B cell (primary cell): ENCODE measurements around the gene CHD5. TPM values are rescaled to one million over a fixed set of nuclear protein-coding genes. Genes with fewer than 3 reads are reported as not detected.

Source experiments
- ATAC-seq: fragments of 200-7000 bp; cut with Tn5 transposase; one replicate; pipeline ENCODE4 v1.10.0; 2021; ENCODE audit warnings: low read depth, mild to moderate bottlenecking, moderate number of reproducible peaks, moderate library complexity
- CTCF ChIA-PET: fragments of 350-600 bp; sonication (Branson Sonifier 250); formaldehyde crosslinking; loops from one replicate; lab custom pipeline; 2021; ENCODE audit warnings: antibody characterized with exemption, inconsistent platforms; lab: Charles Lee
- POLR2A ChIA-PET: fragments of 350-600 bp; sonication (Branson Sonifier 250); formaldehyde crosslinking; loops from one replicate; lab custom pipeline; 2021; ENCODE audit warnings: antibody characterized with exemption; lab: Charles Lee
- DNase-seq: peaks from one replicate; pipeline ENCODE4 v3.0.0; 2013
- H2AFZ ChIP-seq: 2 replicates; pipeline ENCODE4 v1.6.1; 2012; ENCODE audit warnings: mild to moderate bottlenecking, low read depth, low read length; ENCODE audit not compliant: insufficient read depth, poor library complexity, severe bottlenecking
- H3K27ac ChIP-seq, 2 donors: 1 replicate in 1 of 2; 2 replicates in 1 of 2; pipeline ENCODE4 v1.5.1; 2012 to 2013; ENCODE audit warnings: low read length in 2 of 2, mild to moderate bottlenecking in 2 of 2, moderate library complexity in 1 of 2
- H3K27me3 ChIP-seq, 4 experiments: fragments of 200-600 bp in 1 of 4; sonication (generic) in 1 of 4; replicated peaks in 1 of 4; 1 replicate in 2 of 4; 2 replicates in 2 of 4; pipeline versions ENCODE4 v1.6.1 to v1.7.0; 2013 to 2016; ENCODE audit warnings: low read length in 3 of 4, mild to moderate bottlenecking in 2 of 4, mixed read lengths in 1 of 4, moderate library complexity in 1 of 4; ENCODE audit not compliant: insufficient read depth in 4 of 4, control insufficient read depth in 3 of 4; ENCODE audit errors: control extremely low read depth in 1 of 4
- H3K36me3 ChIP-seq, 2 experiments: replicated peaks in 1 of 2; 1 replicate in 1 of 2; 2 replicates in 1 of 2; pipeline versions ENCODE4 v1.6.1 to v1.7.1; 2013; ENCODE audit warnings: low read length in 1 of 2; ENCODE audit not compliant: insufficient read depth in 2 of 2, control insufficient read depth in 1 of 2; ENCODE audit errors: control extremely low read depth in 1 of 2, extremely low read depth in 1 of 2
- H3K4me1 ChIP-seq, 2 donors: fragments of 200-600 bp in 1 of 2; sonication (generic) in 1 of 2; 1 replicate in 1 of 2; 2 replicates in 1 of 2; pipeline versions ENCODE4 v1.5.1 to v1.6.1; 2013 to 2017; ENCODE audit warnings: low read length in 2 of 2; ENCODE audit not compliant: control insufficient read depth in 2 of 2, insufficient read depth in 2 of 2
- H3K4me2 ChIP-seq: replicated peaks from 2 replicates; pipeline ENCODE3; 2012; ENCODE audit warnings: mild to moderate bottlenecking, low read depth, low read length; ENCODE audit not compliant: poor library complexity, severe bottlenecking
- H3K4me3 ChIP-seq, 5 experiments: fragments of 200-600 bp in 1 of 5; sonication (generic) in 1 of 5; 1 replicate in 3 of 5; 2 replicates in 2 of 5; pipeline versions ENCODE4 v1.5.1 to v1.7.0; 2011 to 2016; ENCODE audit warnings: low read length in 4 of 5, mild to moderate bottlenecking in 4 of 5, low read depth in 2 of 5, control low read depth in 1 of 5, moderate library complexity in 1 of 5; ENCODE audit not compliant: insufficient read depth in 1 of 5; ENCODE audit errors: control extremely low read depth in 1 of 5, extremely low read depth in 1 of 5
- H3K79me2 ChIP-seq: fragments of 200-600 bp; sonication (generic); one replicate; pipeline ENCODE4 v1.6.0; 2016; ENCODE audit warnings: low read length; ENCODE audit not compliant: control insufficient read depth, insufficient read depth
- H3K9ac ChIP-seq: fragments of 200-600 bp; sonication (generic); 2 replicates; pipeline ENCODE4 v1.6.1; 2017; ENCODE audit warnings: mild to moderate bottlenecking, low read length, moderate library complexity
- H3K9me3 ChIP-seq, 3 donors: one replicate each; pipeline versions ENCODE4 v1.6.1 to v1.7.1; 2013; ENCODE audit warnings: low read length in 2 of 3; ENCODE audit not compliant: control insufficient read depth in 2 of 3, insufficient read depth in 1 of 3; ENCODE audit errors: control extremely low read depth in 1 of 3
- H4K20me1 ChIP-seq: 2 replicates; pipeline ENCODE4 v1.6.0; 2012; ENCODE audit warnings: mild to moderate bottlenecking, low read length; ENCODE audit not compliant: insufficient read depth, control insufficient read depth, poor library complexity, severe bottlenecking
- H3K27ac Mint-ChIP-seq: one replicate; pipeline ENCODE4 v1.8.0; 2021; ENCODE audit warnings: mixed read lengths
- H3K27me3 Mint-ChIP-seq: one replicate; pipeline ENCODE4 v1.8.0; 2021; ENCODE audit warnings: mixed read lengths
- H3K4me1 Mint-ChIP-seq: one replicate; pipeline ENCODE4 v1.8.0; 2021; ENCODE audit warnings: mixed read lengths
- H3K4me3 Mint-ChIP-seq: one replicate; pipeline ENCODE4 v1.8.0; 2021; ENCODE audit warnings: mixed read lengths
- H3K9me3 Mint-ChIP-seq: one replicate; pipeline ENCODE4 v1.8.0; 2022; ENCODE audit warnings: mixed read lengths; ENCODE audit not compliant: insufficient read depth
- EZH2 ChIP-seq: IDR thresholded peaks from 2 replicates; pipeline ENCODE4 v1.6.1; 2012; ENCODE audit warnings: borderline replicate concordance, low read depth, mild to moderate bottlenecking, moderate library complexity, low read length; ENCODE audit not compliant: insufficient read depth, poor library complexity, severe bottlenecking
- WGBS: methylation state at CpG from one replicate; pipeline ENCODE4 v1.1.5; 2013; ENCODE audit warnings: missing lambda C conversion rate; ENCODE audit not compliant: insufficient coverage; 5-methylcytosine and 5-hydroxymethylcytosine counted together
- intact Hi-C: fragments of 100-400 bp; cut with micrococcal nuclease; formaldehyde crosslinking; loops from one replicate; pipeline ENCODE4 v1.10.0; 2022
- polyA plus RNA-seq: library from polyadenylated mRNA; depleted of rRNA; stranded (reverse); fragments of >200 nt; gene quantifications from 2 replicates; pipeline ENCODE4 v1.2.3, GENCODE V29; 2012
- total RNA-seq, 2 donors: library from RNA; stranded (reverse); fragments of 120-200 nt in 1 of 2; gene quantifications; 1 replicate in 1 of 2; 2 replicates in 1 of 2; pipeline versions ENCODE4 v1.2.3 to v1.2.4, GENCODE V29; 2013 to 2022
- TF ChIP-seq, protein P1 (sequence below): fragments of 200-600 bp; IDR thresholded peaks from one replicate; pipeline ENCODE4 v1.8.0; 2022; ENCODE audit warnings: antibody characterized with exemption, mild to moderate bottlenecking

The CHD5 gene
- total and polyA plus RNA-seq, 2 donors (not counting 1 experiment from before 2014, with no cell fraction given) = 0.18 to 0.20 TPM

DNA sequence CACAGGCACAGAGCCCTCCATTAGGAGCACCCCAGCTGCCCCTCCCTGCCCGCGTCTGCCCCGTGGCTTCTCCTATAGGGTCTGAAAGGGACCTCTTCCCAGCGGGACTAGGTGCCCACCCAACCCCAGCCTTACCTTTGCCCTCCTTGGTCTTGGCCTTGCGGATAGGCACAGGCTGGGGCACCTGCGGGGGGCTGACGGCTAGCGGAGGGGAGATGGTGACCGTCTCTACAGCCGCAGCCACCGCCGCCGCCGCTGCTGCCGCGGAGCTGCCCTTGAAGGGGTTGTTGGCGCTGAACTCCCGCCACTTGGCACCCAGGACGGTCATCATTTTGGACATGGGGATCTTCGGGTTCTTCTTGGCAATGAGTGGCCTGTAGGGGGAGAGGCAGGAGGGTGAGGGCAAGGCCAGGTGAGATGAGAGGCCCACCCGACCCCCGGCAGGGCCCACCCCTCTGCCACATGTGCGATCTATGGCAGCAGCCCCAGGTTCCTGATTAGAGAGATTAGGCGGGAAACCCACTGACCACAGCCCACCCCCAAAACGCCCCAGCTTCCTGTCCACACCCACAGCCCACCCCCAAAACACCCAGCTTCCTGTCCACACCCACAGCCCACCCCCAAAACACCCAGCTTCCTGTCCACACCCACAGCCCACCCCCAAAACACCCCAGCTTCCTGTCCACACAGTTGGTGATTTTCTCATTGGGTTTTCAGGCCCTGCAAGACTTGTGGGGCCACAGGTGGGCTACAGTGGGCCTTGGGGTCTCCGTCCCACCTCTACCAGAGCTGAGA lies 25.4 kb downstream of the CHD5 start:
- H3K9ac ChIP-seq = no peak overlapping the region
- ChIA-PET CTCF (no interaction called here), POLR2A (no interaction called here)
- no peaks in the 10 kb centered on the region for H3K4me1 ChIP-seq
- 70% methylated on average over 13 of the region's 26 CpGs for WGBS
- Mint-ChIP-seq H3K4me1 (no peaks in the 10 kb centered on the region), H3K27ac (no peak overlapping the region), H3K4me3 (no peak overlapping the region), H3K9me3 (no peaks in the 10 kb centered on the region), H3K27me3 (peaks cover 12% of the 10 kb centered on the region)
- intact Hi-C loops = no loop called here
- no peaks in the 10 kb centered on the region for H3K79me2 ChIP-seq
- H3K4me3 ChIP-seq = no peak overlapping the region
- ATAC-seq (no peak), DNase-seq (no peak)
- H3K36me3 ChIP-seq = no peaks in the 10 kb centered on the region
- H2AFZ ChIP-seq = no peak overlapping the region
- no peak overlapping the region for H3K4me2 ChIP-seq
- no peak for TF ChIP-seq EZH2
- TF ChIP-seq, protein P1, sequence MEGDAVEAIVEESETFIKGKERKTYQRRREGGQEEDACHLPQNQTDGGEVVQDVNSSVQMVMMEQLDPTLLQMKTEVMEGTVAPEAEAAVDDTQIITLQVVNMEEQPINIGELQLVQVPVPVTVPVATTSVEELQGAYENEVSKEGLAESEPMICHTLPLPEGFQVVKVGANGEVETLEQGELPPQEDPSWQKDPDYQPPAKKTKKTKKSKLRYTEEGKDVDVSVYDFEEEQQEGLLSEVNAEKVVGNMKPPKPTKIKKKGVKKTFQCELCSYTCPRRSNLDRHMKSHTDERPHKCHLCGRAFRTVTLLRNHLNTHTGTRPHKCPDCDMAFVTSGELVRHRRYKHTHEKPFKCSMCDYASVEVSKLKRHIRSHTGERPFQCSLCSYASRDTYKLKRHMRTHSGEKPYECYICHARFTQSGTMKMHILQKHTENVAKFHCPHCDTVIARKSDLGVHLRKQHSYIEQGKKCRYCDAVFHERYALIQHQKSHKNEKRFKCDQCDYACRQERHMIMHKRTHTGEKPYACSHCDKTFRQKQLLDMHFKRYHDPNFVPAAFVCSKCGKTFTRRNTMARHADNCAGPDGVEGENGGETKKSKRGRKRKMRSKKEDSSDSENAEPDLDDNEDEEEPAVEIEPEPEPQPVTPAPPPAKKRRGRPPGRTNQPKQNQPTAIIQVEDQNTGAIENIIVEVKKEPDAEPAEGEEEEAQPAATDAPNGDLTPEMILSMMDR = no peak
- peaks cover 0 to under 1% (median 0%) of the 10 kb centered on the region in 4 experiments for H3K27me3 ChIP-seq
- H3K27ac ChIP-seq = no peak overlapping the region
- H3K9me3 ChIP-seq = no peaks in the 10 kb centered on the region
- H4K20me1 ChIP-seq = no peaks in the 10 kb centered on the region

DNA sequence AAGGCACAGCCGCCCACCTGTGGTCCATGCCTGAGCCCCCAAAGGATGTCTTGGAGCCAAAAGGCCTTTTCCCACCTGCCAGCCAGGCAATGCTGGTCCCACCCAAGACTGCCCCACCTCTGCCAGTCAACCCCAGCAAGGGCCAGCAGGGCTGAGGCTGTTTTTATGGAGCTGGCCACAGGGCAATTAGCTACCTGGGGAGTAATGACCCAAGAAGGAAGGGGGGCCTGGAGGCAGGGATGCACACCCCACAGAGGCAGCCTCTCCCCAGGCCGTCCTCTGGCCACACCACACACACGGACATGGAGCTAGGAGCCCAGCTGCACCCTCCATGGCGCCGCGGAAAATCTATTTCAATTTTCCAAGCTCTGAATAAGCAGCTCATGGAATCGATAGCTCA lies 27.2 kb downstream of the CHD5 start:
- no peak for TF ChIP-seq EZH2
- TF ChIP-seq, protein P1 = no peak
- H3K27ac ChIP-seq = no peak overlapping the region
- WGBS = 92% methylated on average over 6 of the region's 7 CpGs
- no peak overlapping the region for H3K9ac ChIP-seq
- ChIA-PET CTCF (no interaction called here), POLR2A (no interaction called here)
- H2AFZ ChIP-seq = no peak overlapping the region
- H4K20me1 ChIP-seq = no peaks in the 10 kb centered on the region
- no peaks in the 10 kb centered on the region for H3K36me3 ChIP-seq
- peaks cover 0 to 4% (median 0%) of the 10 kb centered on the region in 3 donors for H3K9me3 ChIP-seq
- H3K9me3 Mint-ChIP-seq = no peaks in the 10 kb centered on the region
- ATAC-seq (no peak), DNase-seq (no peak)
- H3K79me2 ChIP-seq = no peaks in the 10 kb centered on the region
- H3K27me3 Mint-ChIP-seq = peaks cover 19% of the 10 kb centered on the region
- intact Hi-C loops = no loop called here
- peaks cover 7% of the 10 kb centered on the region for H3K4me1 Mint-ChIP-seq
- H3K4me3 ChIP-seq = no peak overlapping the region
- no peak overlapping the region for H3K27ac Mint-ChIP-seq
- H3K4me1 ChIP-seq = peaks cover 11 to 12% of the 10 kb centered on the region in 2 donors
- peaks cover 0 to 14% (median 2%) of the 10 kb centered on the region in 4 experiments for H3K27me3 ChIP-seq
- H3K4me2 ChIP-seq = no peak overlapping the region
- no peak overlapping the region for H3K4me3 Mint-ChIP-seq
